K562 (cell line): ENCODE measurements around the gene DCUN1D3. TPM values are rescaled to one million over a fixed set of nuclear protein-coding genes. Genes with fewer than 3 reads are reported as not detected.
A peak's percentile ranks its signal among the peaks of the same experiment; 100 is the strongest.

Experiments
- CBFB ChIP-seq: sonication (generic); formaldehyde crosslinking; IDR thresholded peaks from 2 replicates; pipeline ENCODE4 v1.4.0; 2020; ENCODE audit warnings: mild to moderate bottlenecking, missing genetic modification reagents
- DMBX1 ChIP-seq: fragments of 250-450 bp; sonication (Bioruptor Pico); IDR thresholded peaks from 2 replicates; pipeline ENCODE4 v1.8.0; 2022; ENCODE audit warnings: inconsistent platforms, mild to moderate bottlenecking, moderate library complexity, borderline replicate concordance
- EP300 ChIP-seq: IDR thresholded peaks from 2 replicates; pipeline ENCODE4 v1.6.1; 2012; ENCODE audit warnings: low read length, improper control_type of control experiment
- PCBP1 ChIP-seq: fragments of 200-400 bp; formaldehyde crosslinking; IDR thresholded peaks from 2 replicates; pipeline ENCODE4 v1.6.1; 2018; ENCODE audit warnings: mild to moderate bottlenecking, low read depth, low read length; ENCODE audit not compliant: poor library complexity, severe bottlenecking
- SAFB2 ChIP-seq: fragments of 200-400 bp; formaldehyde crosslinking; IDR thresholded peaks from 2 replicates; pipeline ENCODE4 v1.6.1; 2018; ENCODE audit warnings: borderline replicate concordance, low read length, low read depth, moderate library complexity; ENCODE audit not compliant: severe bottlenecking
- ZFP1 ChIP-seq: fragments of 450-650 bp; formaldehyde crosslinking; IDR thresholded peaks from 2 replicates; pipeline ENCODE4 v1.4.0; 2020; ENCODE audit warnings: mild to moderate bottlenecking, mixed read lengths
- ZFP30 ChIP-seq: fragments of 250-450 bp; sonication (Bioruptor Pico); IDR thresholded peaks from 2 replicates; pipeline ENCODE4 v1.8.0; 2022; ENCODE audit warnings: moderate library complexity, mild to moderate bottlenecking, inconsistent platforms, borderline replicate concordance
- ZNF699 ChIP-seq: fragments of 250-450 bp; sonication (Bioruptor Pico); IDR thresholded peaks from 2 replicates; pipeline ENCODE4 v1.8.0; 2021; ENCODE audit warnings: mild to moderate bottlenecking, moderate library complexity; ENCODE audit not compliant: insufficient replicate concordance
- polyA plus RNA-seq, 8 experiments: library from polyadenylated mRNA; depleted of rRNA in 4 of 8; stranded (reverse) in 5 of 8; unstranded in 3 of 8; fragments of >200 nt; fragmentation: Nextera tagmentation in 2 of 8; fragmentation: Illumina TruSeq in 1 of 8; extraction: Ambion mirVana in 2 of 8; extraction: Trizol in 1 of 8; gene quantifications; 2 replicates each; pipeline versions ENCODE4 v1.2.1 to v1.2.3, GENCODE V29; 2011 to 2014; ENCODE audit warnings: inconsistent platforms in 1 of 8, missing spikeins in 1 of 8
- total RNA-seq, 7 experiments: library from RNA; depleted of rRNA in 6 of 7; stranded (reverse); fragments of >200 nt in 6 of 7; fragmentation: Illumina TruSeq in 2 of 7; extraction: Trizol in 2 of 7; gene quantifications; 2 replicates each; pipeline versions ENCODE4 v1.2.1 to v1.2.3, GENCODE V29; 2011 to 2021; ENCODE audit warnings: low replicate concordance in 1 of 7
- TF ChIP-seq, protein P1 (sequence below): sonication (generic); formaldehyde crosslinking; IDR thresholded peaks from 2 replicates; pipeline ENCODE4 v1.8.0; 2023; ENCODE audit warnings: missing genetic modification reagents, mild to moderate bottlenecking, borderline replicate concordance
- TF ChIP-seq, protein P2 (sequence below): sonication (generic); formaldehyde crosslinking; IDR thresholded peaks from 2 replicates; pipeline ENCODE4 v1.8.0; 2022; ENCODE audit warnings: mild to moderate bottlenecking, missing genetic modification reagents
- TF ChIP-seq, protein P3 (sequence below): IDR thresholded peaks from 3 replicates; pipeline ENCODE4 v1.6.1; 2011; ENCODE audit warnings: borderline replicate concordance, mild to moderate bottlenecking, moderate library complexity; ENCODE audit not compliant: insufficient read length; ENCODE audit errors: extremely low read depth

Gene DCUN1D3
- total and polyA plus RNA-seq, 9 of the 15 experiments (the other 6 are each of a cell fraction or from before 2014, with no cell fraction given), result 1.0 to 4.7 (median 2.2) TPM

DNA sequence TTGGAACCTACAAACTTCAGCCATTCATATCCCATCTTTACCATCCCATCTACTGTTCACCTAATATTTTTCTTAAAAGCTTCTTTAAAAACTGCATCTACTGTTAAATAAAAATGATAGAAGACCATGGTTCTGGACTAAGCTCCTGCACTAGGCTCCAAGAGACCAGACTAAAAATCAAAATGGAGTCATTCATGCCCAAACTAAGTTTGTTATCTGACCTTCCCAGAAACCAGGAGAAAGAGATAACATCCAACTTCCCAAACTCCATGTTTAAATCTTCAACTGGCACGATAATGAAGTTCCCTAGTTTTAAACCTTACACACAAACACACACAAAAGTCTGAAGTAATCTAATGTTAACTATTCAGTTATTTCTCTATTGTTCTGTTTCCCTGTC is 13.8 kb downstream of the DCUN1D3 start (continued):
- TF ChIP-seq, protein P1, sequence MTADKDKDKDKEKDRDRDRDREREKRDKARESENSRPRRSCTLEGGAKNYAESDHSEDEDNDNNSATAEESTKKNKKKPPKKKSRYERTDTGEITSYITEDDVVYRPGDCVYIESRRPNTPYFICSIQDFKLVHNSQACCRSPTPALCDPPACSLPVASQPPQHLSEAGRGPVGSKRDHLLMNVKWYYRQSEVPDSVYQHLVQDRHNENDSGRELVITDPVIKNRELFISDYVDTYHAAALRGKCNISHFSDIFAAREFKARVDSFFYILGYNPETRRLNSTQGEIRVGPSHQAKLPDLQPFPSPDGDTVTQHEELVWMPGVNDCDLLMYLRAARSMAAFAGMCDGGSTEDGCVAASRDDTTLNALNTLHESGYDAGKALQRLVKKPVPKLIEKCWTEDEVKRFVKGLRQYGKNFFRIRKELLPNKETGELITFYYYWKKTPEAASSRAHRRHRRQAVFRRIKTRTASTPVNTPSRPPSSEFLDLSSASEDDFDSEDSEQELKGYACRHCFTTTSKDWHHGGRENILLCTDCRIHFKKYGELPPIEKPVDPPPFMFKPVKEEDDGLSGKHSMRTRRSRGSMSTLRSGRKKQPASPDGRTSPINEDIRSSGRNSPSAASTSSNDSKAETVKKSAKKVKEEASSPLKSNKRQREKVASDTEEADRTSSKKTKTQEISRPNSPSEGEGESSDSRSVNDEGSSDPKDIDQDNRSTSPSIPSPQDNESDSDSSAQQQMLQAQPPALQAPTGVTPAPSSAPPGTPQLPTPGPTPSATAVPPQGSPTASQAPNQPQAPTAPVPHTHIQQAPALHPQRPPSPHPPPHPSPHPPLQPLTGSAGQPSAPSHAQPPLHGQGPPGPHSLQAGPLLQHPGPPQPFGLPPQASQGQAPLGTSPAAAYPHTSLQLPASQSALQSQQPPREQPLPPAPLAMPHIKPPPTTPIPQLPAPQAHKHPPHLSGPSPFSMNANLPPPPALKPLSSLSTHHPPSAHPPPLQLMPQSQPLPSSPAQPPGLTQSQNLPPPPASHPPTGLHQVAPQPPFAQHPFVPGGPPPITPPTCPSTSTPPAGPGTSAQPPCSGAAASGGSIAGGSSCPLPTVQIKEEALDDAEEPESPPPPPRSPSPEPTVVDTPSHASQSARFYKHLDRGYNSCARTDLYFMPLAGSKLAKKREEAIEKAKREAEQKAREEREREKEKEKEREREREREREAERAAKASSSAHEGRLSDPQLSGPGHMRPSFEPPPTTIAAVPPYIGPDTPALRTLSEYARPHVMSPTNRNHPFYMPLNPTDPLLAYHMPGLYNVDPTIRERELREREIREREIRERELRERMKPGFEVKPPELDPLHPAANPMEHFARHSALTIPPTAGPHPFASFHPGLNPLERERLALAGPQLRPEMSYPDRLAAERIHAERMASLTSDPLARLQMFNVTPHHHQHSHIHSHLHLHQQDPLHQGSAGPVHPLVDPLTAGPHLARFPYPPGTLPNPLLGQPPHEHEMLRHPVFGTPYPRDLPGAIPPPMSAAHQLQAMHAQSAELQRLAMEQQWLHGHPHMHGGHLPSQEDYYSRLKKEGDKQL (CRISPR knock-in tag), result no peak
- TF ChIP-seq ZFP1 (CRISPR knock-in tag), result peak; percentile 25; the same call in 1 of the 2 replicates
- TF ChIP-seq ZNF699 (CRISPR knock-in tag), result no peak
- TF ChIP-seq, protein P2, sequence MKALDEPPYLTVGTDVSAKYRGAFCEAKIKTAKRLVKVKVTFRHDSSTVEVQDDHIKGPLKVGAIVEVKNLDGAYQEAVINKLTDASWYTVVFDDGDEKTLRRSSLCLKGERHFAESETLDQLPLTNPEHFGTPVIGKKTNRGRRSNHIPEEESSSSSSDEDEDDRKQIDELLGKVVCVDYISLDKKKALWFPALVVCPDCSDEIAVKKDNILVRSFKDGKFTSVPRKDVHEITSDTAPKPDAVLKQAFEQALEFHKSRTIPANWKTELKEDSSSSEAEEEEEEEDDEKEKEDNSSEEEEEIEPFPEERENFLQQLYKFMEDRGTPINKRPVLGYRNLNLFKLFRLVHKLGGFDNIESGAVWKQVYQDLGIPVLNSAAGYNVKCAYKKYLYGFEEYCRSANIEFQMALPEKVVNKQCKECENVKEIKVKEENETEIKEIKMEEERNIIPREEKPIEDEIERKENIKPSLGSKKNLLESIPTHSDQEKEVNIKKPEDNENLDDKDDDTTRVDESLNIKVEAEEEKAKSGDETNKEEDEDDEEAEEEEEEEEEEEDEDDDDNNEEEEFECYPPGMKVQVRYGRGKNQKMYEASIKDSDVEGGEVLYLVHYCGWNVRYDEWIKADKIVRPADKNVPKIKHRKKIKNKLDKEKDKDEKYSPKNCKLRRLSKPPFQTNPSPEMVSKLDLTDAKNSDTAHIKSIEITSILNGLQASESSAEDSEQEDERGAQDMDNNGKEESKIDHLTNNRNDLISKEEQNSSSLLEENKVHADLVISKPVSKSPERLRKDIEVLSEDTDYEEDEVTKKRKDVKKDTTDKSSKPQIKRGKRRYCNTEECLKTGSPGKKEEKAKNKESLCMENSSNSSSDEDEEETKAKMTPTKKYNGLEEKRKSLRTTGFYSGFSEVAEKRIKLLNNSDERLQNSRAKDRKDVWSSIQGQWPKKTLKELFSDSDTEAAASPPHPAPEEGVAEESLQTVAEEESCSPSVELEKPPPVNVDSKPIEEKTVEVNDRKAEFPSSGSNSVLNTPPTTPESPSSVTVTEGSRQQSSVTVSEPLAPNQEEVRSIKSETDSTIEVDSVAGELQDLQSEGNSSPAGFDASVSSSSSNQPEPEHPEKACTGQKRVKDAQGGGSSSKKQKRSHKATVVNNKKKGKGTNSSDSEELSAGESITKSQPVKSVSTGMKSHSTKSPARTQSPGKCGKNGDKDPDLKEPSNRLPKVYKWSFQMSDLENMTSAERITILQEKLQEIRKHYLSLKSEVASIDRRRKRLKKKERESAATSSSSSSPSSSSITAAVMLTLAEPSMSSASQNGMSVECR (CRISPR knock-in tag), result no peak
- TF ChIP-seq SAFB2, result no peak
- TF ChIP-seq PCBP1, result no peak
- TF ChIP-seq, protein P3, sequence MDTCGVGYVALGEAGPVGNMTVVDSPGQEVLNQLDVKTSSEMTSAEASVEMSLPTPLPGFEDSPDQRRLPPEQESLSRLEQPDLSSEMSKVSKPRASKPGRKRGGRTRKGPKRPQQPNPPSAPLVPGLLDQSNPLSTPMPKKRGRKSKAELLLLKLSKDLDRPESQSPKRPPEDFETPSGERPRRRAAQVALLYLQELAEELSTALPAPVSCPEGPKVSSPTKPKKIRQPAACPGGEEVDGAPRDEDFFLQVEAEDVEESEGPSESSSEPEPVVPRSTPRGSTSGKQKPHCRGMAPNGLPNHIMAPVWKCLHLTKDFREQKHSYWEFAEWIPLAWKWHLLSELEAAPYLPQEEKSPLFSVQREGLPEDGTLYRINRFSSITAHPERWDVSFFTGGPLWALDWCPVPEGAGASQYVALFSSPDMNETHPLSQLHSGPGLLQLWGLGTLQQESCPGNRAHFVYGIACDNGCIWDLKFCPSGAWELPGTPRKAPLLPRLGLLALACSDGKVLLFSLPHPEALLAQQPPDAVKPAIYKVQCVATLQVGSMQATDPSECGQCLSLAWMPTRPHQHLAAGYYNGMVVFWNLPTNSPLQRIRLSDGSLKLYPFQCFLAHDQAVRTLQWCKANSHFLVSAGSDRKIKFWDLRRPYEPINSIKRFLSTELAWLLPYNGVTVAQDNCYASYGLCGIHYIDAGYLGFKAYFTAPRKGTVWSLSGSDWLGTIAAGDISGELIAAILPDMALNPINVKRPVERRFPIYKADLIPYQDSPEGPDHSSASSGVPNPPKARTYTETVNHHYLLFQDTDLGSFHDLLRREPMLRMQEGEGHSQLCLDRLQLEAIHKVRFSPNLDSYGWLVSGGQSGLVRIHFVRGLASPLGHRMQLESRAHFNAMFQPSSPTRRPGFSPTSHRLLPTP, result no peak
- TF ChIP-seq ZFP30 (CRISPR knock-in tag), result no peak
- TF ChIP-seq EP300, result no peak
- TF ChIP-seq DMBX1 (CRISPR knock-in tag), result peak; percentile 83; the same call in 1 of the 2 replicates
- TF ChIP-seq CBFB, result no peak
